SU-DHL-6 (cell line): ENCODE results near the gene MEAK7.
"Not testable (repeated sequence)": the region's sequence is repeated elsewhere in the genome, so short reads cannot be mapped to it uniquely, and the experiment has no call there.

Source experiments
- H2AFZ ChIP-seq: fragments of 200-600 bp; sonication (generic); 2 replicates; pipeline ENCODE4 v1.6.1; 2014; ENCODE audit warnings: low read depth, mild to moderate bottlenecking, moderate library complexity, mixed read lengths, antibody characterized with exemption, low read length; ENCODE audit not compliant: severe bottlenecking
- H3F3A ChIP-seq: fragments of 200-600 bp; shearing (Covaris generic); 2 replicates; pipeline ENCODE4 v1.6.0; 2016; ENCODE audit warnings: antibody characterized with exemption, mild to moderate bottlenecking; ENCODE audit not compliant: insufficient read depth
- H3K27ac ChIP-seq: fragments of 200-600 bp; sonication (generic); 2 replicates; pipeline ENCODE4 v1.5.1; 2016; ENCODE audit warnings: low read depth, mild to moderate bottlenecking, low read length, moderate library complexity, mixed read lengths
- H3K27me3 ChIP-seq: fragments of 200-600 bp; sonication (generic), shearing (Covaris generic); 2 replicates; pipeline ENCODE4 v1.6.0; 2014; ENCODE audit warnings: mild to moderate bottlenecking, low read length
- H3K36me3 ChIP-seq: fragments of 200-600 bp; sonication (generic); 2 replicates; pipeline ENCODE4 v1.6.1; 2014; ENCODE audit warnings: mild to moderate bottlenecking, low read length, mixed read lengths
- H3K4me2 ChIP-seq: fragments of 300-600, 200-600 bp; shearing (Covaris generic), sonication (generic); 2 replicates; pipeline ENCODE4 v1.6.0; 2014; ENCODE audit warnings: low read length, low read depth, mild to moderate bottlenecking; ENCODE audit not compliant: poor library complexity, severe bottlenecking
- H3K4me3 ChIP-seq: fragments of 200-600 bp; sonication (generic); 2 replicates; pipeline ENCODE4 v1.5.1; 2014; ENCODE audit warnings: antibody characterized with exemption, low read length, mild to moderate bottlenecking, mixed read lengths; ENCODE audit not compliant: insufficient read depth, poor library complexity, severe bottlenecking
- H3K79me2 ChIP-seq: fragments of 200-600 bp; sonication (generic); 2 replicates; pipeline ENCODE4 v1.6.1; 2014; ENCODE audit warnings: mild to moderate bottlenecking, low read length, moderate library complexity; ENCODE audit not compliant: insufficient read depth
- H3K9ac ChIP-seq: fragments of 200-600 bp; sonication (generic); 2 replicates; pipeline ENCODE4 v1.7.0; 2014; ENCODE audit warnings: mild to moderate bottlenecking, low read length
- H3K9me2 ChIP-seq: fragments of 200-600 bp; sonication (generic); replicated peaks from 2 replicates; pipeline ENCODE4 v1.6.1; 2014; ENCODE audit warnings: low read length; ENCODE audit not compliant: insufficient read depth
- H3K9me3 ChIP-seq: fragments of 200-600 bp; sonication (generic); 2 replicates; pipeline ENCODE4 v1.6.1; 2014; ENCODE audit warnings: low read length, mixed read lengths; ENCODE audit not compliant: insufficient read depth
- H4K20me1 ChIP-seq: fragments of 200-600 bp; sonication (generic); 2 replicates; pipeline ENCODE4 v1.6.1; 2014; ENCODE audit warnings: low read depth, mild to moderate bottlenecking, antibody characterized with exemption, low read length, moderate library complexity, mixed read lengths
- CTCF ChIP-seq: fragments of 200-600 bp; sonication (generic); IDR thresholded peaks from one replicate; pipeline ENCODE4 v1.5.1; 2017; ENCODE audit warnings: antibody characterized with exemption, mild to moderate bottlenecking, low read length, moderate library complexity; ENCODE audit not compliant: insufficient read depth, poor library complexity, severe bottlenecking
- EZH2phosphoT487 ChIP-seq: fragments of 200-600 bp; sonication (generic), shearing (Covaris generic); conservative IDR thresholded peaks from 2 replicates; pipeline ENCODE4 v1.6.1; 2018; ENCODE audit warnings: mild to moderate bottlenecking, antibody characterized with exemption, low read length, moderate library complexity, mixed read lengths

The MEAK7 gene

GRCh38 chr16:84519855-84520254 lies 15.4 kb upstream of the MEAK7 start:
- H3K36me3 ChIP-seq, result no peaks in the 10 kb centered on the region
- H3K9me3 ChIP-seq, result no peaks in the 10 kb centered on the region
- H4K20me1 ChIP-seq, result no peaks in the 10 kb centered on the region
- no peak overlapping the region for H3K4me2 ChIP-seq
- H2AFZ ChIP-seq, result no peak overlapping the region
- TF ChIP-seq CTCF (no peak), EZH2phosphoT487 (no peak)
- no peak overlapping the region for H3K9ac ChIP-seq
- H3K79me2 ChIP-seq, result no peaks in the 10 kb centered on the region
- H3F3A ChIP-seq, result peaks cover under 1% of the 10 kb centered on the region; the same call in 1 of the 2 replicates
- H3K27me3 ChIP-seq, result no peaks in the 10 kb centered on the region
- H3K4me3 ChIP-seq, result no peak overlapping the region
- no peaks in the 10 kb centered on the region for H3K9me2 ChIP-seq
- no peak overlapping the region for H3K27ac ChIP-seq

DNA sequence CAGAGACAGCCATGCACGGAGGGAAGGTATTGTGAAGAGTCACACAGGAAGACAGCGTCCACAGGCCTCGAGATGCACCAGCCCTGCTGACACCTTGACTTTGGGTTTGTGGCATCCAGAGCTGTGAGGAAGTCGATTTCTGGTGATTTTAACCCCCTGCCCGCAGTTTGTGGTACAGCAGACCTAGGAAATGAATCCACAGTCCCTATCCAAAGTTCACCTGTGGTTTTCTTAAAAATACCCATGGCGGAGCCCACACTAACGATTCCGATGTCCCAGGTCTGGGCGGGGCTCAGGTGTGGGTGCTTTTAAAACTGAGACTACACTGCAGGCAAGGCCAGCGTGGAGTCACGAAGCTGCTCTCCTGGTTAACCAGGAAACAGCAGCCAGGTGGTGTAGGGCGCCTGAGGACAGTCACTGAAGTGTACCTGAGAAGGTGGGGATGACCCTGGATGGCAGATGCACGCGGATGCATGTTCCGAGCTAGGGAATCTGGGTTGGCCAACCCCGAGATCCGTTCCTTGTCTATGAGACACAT lies 14.4 kb upstream of the MEAK7 start:
- no peaks in the 10 kb centered on the region for H3K27me3 ChIP-seq
- H3K4me2 ChIP-seq, result no peak overlapping the region
- no peaks in the 10 kb centered on the region for H4K20me1 ChIP-seq

DNA sequence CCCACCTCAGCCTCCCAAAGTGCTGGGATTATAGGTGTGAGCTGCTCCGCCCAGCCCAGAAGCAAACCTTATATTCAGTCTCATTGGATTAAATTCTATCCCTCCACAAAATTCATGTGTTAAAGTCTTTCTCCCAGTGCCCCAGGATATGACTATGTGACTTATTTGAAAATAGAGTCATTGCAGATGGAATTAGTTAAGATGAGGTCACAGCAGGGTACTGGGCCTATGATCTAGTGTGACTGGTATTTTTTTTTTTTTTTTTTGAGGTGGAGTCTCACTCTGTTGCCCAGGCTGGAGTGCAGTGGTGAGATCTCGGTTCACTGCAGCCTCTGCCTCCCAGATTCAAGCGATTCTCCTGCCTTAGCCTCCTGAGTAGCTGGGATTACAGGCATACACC lies 13.8 kb upstream of the MEAK7 start:
- not testable (repeated sequence) for H3K4me3 ChIP-seq, H3K9me2 ChIP-seq, H2AFZ ChIP-seq, H3K79me2 ChIP-seq, H3K4me2 ChIP-seq, H3K27me3 ChIP-seq, H3K27ac ChIP-seq, H3K9ac ChIP-seq, H3F3A ChIP-seq, H3K36me3 ChIP-seq, H4K20me1 ChIP-seq, H3K9me3 ChIP-seq

More for the DNA sequence above, 14.4 kb upstream of the MEAK7 start:
- no peak overlapping the region for H3K4me3 ChIP-seq
- H3K79me2 ChIP-seq, result no peaks in the 10 kb centered on the region
- H3K9ac ChIP-seq, result no peak overlapping the region
- H3K9me3 ChIP-seq, result no peaks in the 10 kb centered on the region
- no peak for TF ChIP-seq CTCF
- no peak for TF ChIP-seq EZH2phosphoT487
- no peak overlapping the region for H3K27ac ChIP-seq
- no peaks in the 10 kb centered on the region for H3K9me2 ChIP-seq
- no peak overlapping the region for H2AFZ ChIP-seq
- peaks cover 5% of the 10 kb centered on the region for H3F3A ChIP-seq
- no peaks in the 10 kb centered on the region for H3K36me3 ChIP-seq

DNA sequence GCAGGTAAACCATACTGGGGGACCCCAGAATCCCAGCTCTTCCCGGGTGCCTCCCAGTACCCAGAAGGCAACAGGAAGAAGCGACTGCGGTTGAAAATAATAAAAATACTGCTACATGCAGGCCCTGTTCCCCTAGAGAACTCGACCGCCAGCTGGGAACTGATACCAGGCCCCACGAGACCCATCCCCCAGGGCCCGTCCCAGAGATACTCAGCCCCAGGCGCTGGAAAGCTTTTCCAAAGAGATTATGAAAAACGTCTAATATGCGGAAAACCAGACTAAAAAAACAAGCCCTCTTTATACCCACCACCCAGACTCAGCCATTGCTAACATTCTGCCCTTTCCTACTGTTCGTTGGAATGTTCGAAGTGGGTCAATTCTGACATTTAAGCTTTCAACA lies 12.9 kb upstream of the MEAK7 start:
- no peak overlapping the region for H2AFZ ChIP-seq
- peaks cover 9% of the 10 kb centered on the region for H3F3A ChIP-seq
- no peaks in the 10 kb centered on the region for H3K27me3 ChIP-seq
- no peak overlapping the region for H3K9ac ChIP-seq
- no peak for TF ChIP-seq EZH2phosphoT487
- no peaks in the 10 kb centered on the region for H3K9me3 ChIP-seq
- no peaks in the 10 kb centered on the region for H4K20me1 ChIP-seq
- H3K79me2 ChIP-seq, result no peaks in the 10 kb centered on the region
- H3K27ac ChIP-seq, result no peak overlapping the region
- H3K4me2 ChIP-seq, result no peak overlapping the region
- H3K4me3 ChIP-seq, result no peak overlapping the region
- no peaks in the 10 kb centered on the region for H3K9me2 ChIP-seq
- no peaks in the 10 kb centered on the region for H3K36me3 ChIP-seq
